K562 (cell line): ENCODE results near the gene MAD1L1. TPM values are rescaled to one million over a fixed set of nuclear protein-coding genes. Genes with fewer than 3 reads are reported as not detected.

Experiments used
- ATF1 ChIP-seq, 2 experiments: fragments of 450-650 bp in 1 of 2; IDR thresholded peaks; 2 replicates each; pipeline ENCODE4 v1.6.1; 2016; ENCODE audit warnings: missing compliant biosample characterization in 1 of 2, missing genetic modification characterization in 1 of 2
- BCLAF1 ChIP-seq, 2 experiments: fragments of 450-650 bp in 1 of 2; IDR thresholded peaks; 2 replicates each; pipeline ENCODE4 v1.6.1; 2011 to 2017; ENCODE audit warnings: low read depth in 2 of 2, antibody characterized with exemption in 1 of 2, borderline replicate concordance in 1 of 2, low read length in 1 of 2, mild to moderate bottlenecking in 1 of 2, mixed read lengths in 1 of 2; ENCODE audit not compliant: control insufficient read depth in 1 of 2
- CEBPB ChIP-seq: fragments of 450-650 bp; IDR thresholded peaks from 2 replicates; pipeline ENCODE4 v1.6.1; 2016; ENCODE audit warnings: missing genetic modification characterization, missing compliant biosample characterization
- DDX20 ChIP-seq: fragments of 450-650 bp; IDR thresholded peaks from 2 replicates; pipeline ENCODE4 v1.6.1; 2016; ENCODE audit warnings: missing genetic modification characterization, low read depth, mild to moderate bottlenecking, missing compliant biosample characterization, moderate library complexity
- FOXK1 ChIP-seq: sonication (generic); formaldehyde crosslinking; IDR thresholded peaks from 2 replicates; pipeline ENCODE4 v1.8.0; 2022; ENCODE audit warnings: missing genetic modification reagents, mild to moderate bottlenecking, borderline replicate concordance
- FOXP1 ChIP-seq: sonication (generic); formaldehyde crosslinking; IDR thresholded peaks from 2 replicates; pipeline ENCODE4 v1.8.0; 2022; ENCODE audit warnings: mild to moderate bottlenecking, missing genetic modification reagents
- GTF2A2 ChIP-seq: IDR thresholded peaks from 2 replicates; pipeline ENCODE4 v1.6.1; 2016; ENCODE audit warnings: mild to moderate bottlenecking, missing genetic modification characterization, missing compliant biosample characterization
- HDAC2 ChIP-seq: fragments of 450-650 bp; IDR thresholded peaks from 2 replicates; pipeline ENCODE4 v1.6.1; 2016; ENCODE audit warnings: mild to moderate bottlenecking
- HNRNPK ChIP-seq: fragments of 200-400 bp; formaldehyde crosslinking; IDR thresholded peaks from one replicate; pipeline ENCODE4 v1.6.1; 2018; ENCODE audit warnings: mild to moderate bottlenecking, low read depth, low read length; ENCODE audit not compliant: poor library complexity, severe bottlenecking
- ID3 ChIP-seq, 2 experiments: fragments of 250-450 bp in 1 of 2; fragments of 450-650 bp in 1 of 2; sonication (Bioruptor Pico) in 1 of 2; IDR thresholded peaks; 2 replicates each; pipeline versions ENCODE4 v1.6.1 to v1.8.0; 2016 to 2021; ENCODE audit warnings: mild to moderate bottlenecking in 2 of 2, moderate library complexity in 2 of 2, missing compliant biosample characterization in 1 of 2, missing genetic modification characterization in 1 of 2
- RNF2 ChIP-seq: sonication (generic); IDR thresholded peaks from 2 replicates; pipeline ENCODE4 v1.6.1; 2016
- SIN3A ChIP-seq, 2 experiments: fragments of 150-350 bp in 1 of 2; IDR thresholded peaks; 2 replicates each; pipeline ENCODE4 v1.6.1; 2011 to 2016; ENCODE audit warnings: borderline replicate concordance in 2 of 2, low read depth in 2 of 2, low read length in 2 of 2, mild to moderate bottlenecking in 2 of 2, moderate library complexity in 2 of 2; ENCODE audit not compliant: control insufficient read depth in 1 of 2
- SMAD4 ChIP-seq: fragments of 250-450 bp; sonication (Bioruptor Pico); conservative IDR thresholded peaks from 2 replicates; pipeline ENCODE4 v1.8.0; 2021; ENCODE audit warnings: inconsistent platforms, mild to moderate bottlenecking, moderate library complexity
- TAF1 ChIP-seq: IDR thresholded peaks from 2 replicates; pipeline ENCODE4 v1.6.1; 2011; ENCODE audit warnings: mild to moderate bottlenecking, low read length, moderate library complexity; ENCODE audit not compliant: insufficient read depth, control insufficient read depth, severe bottlenecking; ENCODE audit errors: extremely low read depth
- ZBTB34 ChIP-seq: fragments of 250-450 bp; sonication (Bioruptor Pico); IDR thresholded peaks from 2 replicates; pipeline ENCODE4 v1.8.0; 2021; ENCODE audit warnings: mild to moderate bottlenecking, moderate library complexity
- ZNF354B ChIP-seq: fragments of 250-450 bp; sonication (Bioruptor Pico); IDR thresholded peaks from 2 replicates; pipeline ENCODE4 v1.4.0; 2020
- ZNF589 ChIP-seq: fragments of 200-800 bp; sonication (Bioruptor generic); IDR thresholded peaks from 2 replicates; pipeline ENCODE4 v1.6.1; 2016; ENCODE audit warnings: low read depth, missing genetic modification characterization, missing compliant biosample characterization
- polyA plus RNA-seq, 8 experiments: library from polyadenylated mRNA; depleted of rRNA in 4 of 8; stranded (reverse) in 5 of 8; unstranded in 3 of 8; fragments of >200 nt; fragmentation: Nextera tagmentation in 2 of 8; fragmentation: Illumina TruSeq in 1 of 8; extraction: Ambion mirVana in 2 of 8; extraction: Trizol in 1 of 8; gene quantifications; 2 replicates each; pipeline versions ENCODE4 v1.2.1 to v1.2.3, GENCODE V29; 2011 to 2014; ENCODE audit warnings: inconsistent platforms in 1 of 8, missing spikeins in 1 of 8
- total RNA-seq, 7 experiments: library from RNA; depleted of rRNA in 6 of 7; stranded (reverse); fragments of >200 nt in 6 of 7; fragmentation: Illumina TruSeq in 2 of 7; extraction: Trizol in 2 of 7; gene quantifications; 2 replicates each; pipeline versions ENCODE4 v1.2.1 to v1.2.3, GENCODE V29; 2011 to 2021; ENCODE audit warnings: low replicate concordance in 1 of 7

The MAD1L1 gene
- total and polyA plus RNA-seq, 9 of the 15 experiments (the other 6 are each of a cell fraction or from before 2014, with no cell fraction given): 1.7 to 89.7 (median 18.0) TPM

- TF ChIP-seq BCLAF1 (IDR thresholded peaks at IDR 0.05; ENCODE audit: borderline replicate concordance in 1 of 2, control insufficient read depth in 1 of 2, low read depth in 2 of 2, low read length in 1 of 2) (no peak), SMAD4 (peak; percentile 76), FOXK1 (CRISPR knock-in tag) (no peak), SIN3A (IDR thresholded peaks at IDR 0.05; ENCODE audit: borderline replicate concordance in 2 of 2, control insufficient read depth in 1 of 2, low read depth in 2 of 2, low read length in 2 of 2) (no peak), RNF2 (peak; percentile 79), ATF1 (CRISPR knock-in tag; IDR thresholded peaks at IDR 0.05) (no peak), ATF1 (tag; IDR thresholded peaks at IDR 0.05) (peak; percentile 93), HDAC2 (no peak; the same call in 1 of the 2 replicates), TAF1 (peak; percentile 36), GTF2A2 (no peak), CEBPB (no peak), DDX20 (tag) (no peak), ZBTB34 (CRISPR knock-in tag) (no peak), ZNF589 (CRISPR knock-in tag) (peak; percentile 73), FOXP1 (CRISPR knock-in tag) (0 out of 2 replicates have a peak, but pooled peaks have one; percentile 11), ZNF354B (CRISPR knock-in tag) (no peak), HNRNPK (no peak), ID3 (CRISPR knock-in tag; IDR thresholded peaks at IDR 0.05) (no peak), ID3 (tag; IDR thresholded peaks at IDR 0.05) (peak; percentile 76; the same call in 1 of the 2 replicates)
Observed at GRCh38 chr7:2019711-2020511, 212.8 kb downstream of the MAD1L1 start (continued).
